ENCODE data around the gene TSEN15.

DNA sequence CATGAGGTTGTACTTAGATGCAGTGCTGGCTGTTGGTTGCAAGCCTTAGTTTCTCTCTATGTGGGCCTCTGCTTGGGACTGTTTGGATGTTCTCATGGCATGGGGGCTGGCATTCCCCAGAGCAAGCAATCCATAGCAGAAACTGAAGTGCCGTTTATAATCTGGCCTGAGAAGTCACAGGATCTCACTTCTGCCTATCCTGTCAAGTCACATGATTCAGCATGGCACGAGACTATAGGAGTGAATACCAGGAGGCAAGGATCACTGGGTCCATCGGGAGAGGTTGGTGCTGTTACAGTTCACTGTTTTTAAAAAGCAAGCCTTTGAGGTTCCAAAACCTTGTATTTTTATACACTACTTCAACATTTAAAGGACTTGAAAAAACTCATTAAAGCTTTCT lies 30.7 kb upstream of the TSEN15 start:
- TF ChIP-seq ZNF433 (tag by site-specific recombination; IDR thresholded peaks at IDR 0.05; ENCODE audit: low read depth), result no peak
- TF ChIP-seq ZSCAN16 (tag by site-specific recombination; IDR thresholded peaks at IDR 0.05), result no peak
- no peak for TF ChIP-seq ZBTB7A (tag by site-specific recombination; IDR thresholded peaks at IDR 0.05; ENCODE audit: low read depth)
- TF ChIP-seq ZNF423 (tag by site-specific recombination; IDR thresholded peaks at IDR 0.05), result no peak
- TF ChIP-seq KLF10 (tag by site-specific recombination; IDR thresholded peaks at IDR 0.05), result no peak
- TF ChIP-seq ZBTB17 (tag by site-specific recombination; IDR thresholded peaks at IDR 0.05), result no peak
- no peak for TF ChIP-seq SP3 (tag by site-specific recombination; IDR thresholded peaks at IDR 0.05)
- no peak for TF ChIP-seq CTCF (tag by site-specific recombination; IDR thresholded peaks at IDR 0.05)

Measured in HEK293 (cell line).